ENCODE results near the gene ALX4. TPM values are rescaled to one million over a fixed set of nuclear protein-coding genes. Genes with fewer than 3 reads are reported as not detected.

ALX4 gene
- polyA plus RNA-seq, 1 of the 3 experiments (the other 2 are of a cell fraction), result under 0.01 TPM

DNA sequence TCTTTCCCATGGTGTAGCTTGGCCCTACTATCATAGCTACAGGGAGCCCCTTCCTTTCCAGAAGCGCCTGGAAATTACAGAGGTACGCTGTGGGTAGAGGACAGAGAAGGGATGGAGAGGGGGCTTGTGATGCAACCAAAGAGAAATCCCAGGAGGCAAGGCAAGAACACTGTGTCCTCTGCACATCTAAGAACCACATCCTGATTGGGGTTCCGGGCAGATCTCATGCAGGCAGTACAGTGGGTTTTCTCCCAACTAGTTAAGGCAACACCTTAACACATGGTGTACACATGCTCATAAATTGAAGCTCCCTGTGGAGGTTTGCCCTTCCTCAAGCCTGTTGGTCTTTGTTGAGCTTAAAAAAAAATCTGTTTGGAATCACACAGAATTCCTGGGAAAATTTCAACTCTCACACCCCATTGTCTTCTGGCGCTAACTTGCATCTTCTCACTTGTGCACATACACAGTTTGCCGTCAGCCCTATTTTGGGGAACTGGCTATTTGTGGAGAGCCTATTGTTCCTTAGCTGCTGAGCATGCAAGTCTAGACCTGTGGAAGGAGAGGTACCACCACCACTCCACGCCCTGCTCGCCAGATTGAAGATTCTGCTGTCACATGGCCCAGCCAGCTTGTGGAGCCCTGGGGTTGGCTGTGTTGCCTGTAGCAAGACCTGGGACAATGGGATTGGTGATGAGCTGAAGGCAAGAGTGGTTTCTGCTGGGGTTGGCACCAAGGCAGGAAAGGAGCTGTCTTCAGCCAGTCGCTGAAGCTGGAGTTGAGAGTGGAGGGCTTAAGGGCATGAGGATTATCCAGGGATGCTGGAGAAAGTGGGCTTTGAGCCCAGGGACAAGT lies 52.4 kb downstream of the ALX4 start:
- POLR2A ChIA-PET, result no interaction called here
- H3K4me3 ChIP-seq (ENCODE audit: low read depth in 2 of 2, low read length in 1 of 2), result no peak overlapping the region
- no peaks in the 10 kb centered on the region for H3F3A ChIP-seq (replicated peaks; ENCODE audit: insufficient read depth)
- no peaks in the 10 kb centered on the region for H3K79me2 ChIP-seq (ENCODE audit: insufficient read depth)
- H3K9ac ChIP-seq, result no peak overlapping the region
- H3K9me3 ChIP-seq, result peaks cover 6% of the 10 kb centered on the region; the same call in 1 of the 2 replicates
- H3K4me1 ChIP-seq (ENCODE audit: control insufficient read depth in 1 of 2, insufficient read depth in 2 of 2, low read depth in 1 of 2, low read length in 1 of 2), result peaks cover 0 to 9% of the 10 kb centered on the region in 2 experiments; a peak in 1 of 4 replicates
- TF ChIP-seq JUND (IDR thresholded peaks at IDR 0.05), result no peak
- TF ChIP-seq SIN3A (IDR thresholded peaks at IDR 0.05; ENCODE audit: borderline replicate concordance, low read depth, low read length), result no peak
- no peak for TF ChIP-seq FOSL2 (IDR thresholded peaks at IDR 0.05; ENCODE audit: borderline replicate concordance, low read depth)
- no peak for TF ChIP-seq RXRA (IDR thresholded peaks at IDR 0.05; ENCODE audit: borderline replicate concordance, low read depth)
- no peaks in the 10 kb centered on the region for H3K27me3 ChIP-seq (ENCODE audit: insufficient read depth)
- no peaks in the 10 kb centered on the region for H3K36me3 ChIP-seq (replicated peaks in 1 of 2; ENCODE audit: control insufficient read depth in 1 of 2, insufficient read depth in 2 of 2, low read length in 1 of 2)
- no peaks in the 10 kb centered on the region for H4K20me1 ChIP-seq (ENCODE audit: insufficient read depth)
- 89% methylated on average over 8 of the region's 8 CpGs for WGBS (ENCODE audit: low lambda C conversion rate)
- H3K9me2 ChIP-seq, result no peaks in the 10 kb centered on the region
- DNase-seq, result no peak
- H3K27ac ChIP-seq (ENCODE audit: low read depth in 2 of 2, low read length in 1 of 2), result no peak overlapping the region
- no peak overlapping the region for H2AFZ ChIP-seq (ENCODE audit: low read depth)
- CTCF ChIA-PET, result interaction anchor here (1.1 to 2.4 kb wide), 8 partner anchors 11 to 282 kb away, joined by 3 to 11 read pairs (median 6); no protein-coding TSS in a partner anchor
- no peak overlapping the region for H3K4me2 ChIP-seq

DNA sequence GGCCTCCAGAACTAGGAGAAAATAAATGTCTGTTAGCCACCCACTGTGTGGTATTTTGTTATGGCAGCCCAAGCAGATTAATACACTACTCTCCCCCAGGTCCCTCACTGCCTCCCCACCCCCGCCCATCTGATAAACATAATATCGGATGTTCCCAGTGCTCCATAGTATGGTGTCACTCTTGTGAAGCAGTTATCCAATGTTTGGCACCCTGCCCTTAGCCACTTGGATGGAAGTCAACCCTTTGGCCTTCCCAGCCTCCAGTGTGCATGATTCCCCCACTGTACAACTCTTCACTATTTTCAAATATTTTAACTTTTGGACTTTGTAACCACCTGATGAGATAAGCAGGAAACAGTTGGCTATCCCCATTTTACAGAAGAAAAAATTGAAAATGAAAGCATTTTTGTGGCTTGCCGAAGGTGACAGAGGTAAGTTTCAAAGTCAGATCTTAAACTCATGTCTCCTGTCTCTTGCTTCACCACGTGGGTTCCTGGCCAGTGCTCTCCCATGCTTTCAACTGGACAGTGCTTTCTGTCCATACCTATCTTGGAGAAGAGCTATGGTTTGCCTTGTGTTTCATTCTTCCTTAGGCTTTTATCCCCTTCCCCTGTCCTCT lies 53.2 kb downstream of the ALX4 start:
- POLR2A ChIA-PET, result no interaction called here
- CTCF ChIA-PET, result interaction anchor here (1.1 to 2.4 kb wide), 3 partner anchors 21 to 282 kb away, joined by 3 to 10 read pairs (median 3); no protein-coding TSS in a partner anchor
- Histone ChIP-seq H4K20me1 (ENCODE audit: insufficient read depth) (no peaks in the 10 kb centered on the region), H3K4me2 (no peak overlapping the region), H3K36me3 (replicated peaks in 1 of 2; ENCODE audit: control insufficient read depth in 1 of 2, insufficient read depth in 2 of 2, low read length in 1 of 2) (no peaks in the 10 kb centered on the region), H3K9me3 (peaks cover 8% of the 10 kb centered on the region; the same call in 1 of the 2 replicates), H3K4me1 (ENCODE audit: control insufficient read depth in 1 of 2, insufficient read depth in 2 of 2, low read depth in 1 of 2, low read length in 1 of 2) (peaks cover 0 to 9% of the 10 kb centered on the region in 2 experiments; a peak in 1 of 4 replicates), H3K27ac (ENCODE audit: low read depth in 2 of 2, low read length in 1 of 2) (no peak overlapping the region), H3K9me2 (no peaks in the 10 kb centered on the region), H3F3A (replicated peaks; ENCODE audit: insufficient read depth) (no peaks in the 10 kb centered on the region), H3K27me3 (ENCODE audit: insufficient read depth) (no peaks in the 10 kb centered on the region), H2AFZ (ENCODE audit: low read depth) (no peak overlapping the region), H3K79me2 (ENCODE audit: insufficient read depth) (no peaks in the 10 kb centered on the region), H3K9ac (no peak overlapping the region), H3K4me3 (ENCODE audit: low read depth in 2 of 2, low read length in 1 of 2) (no peak overlapping the region)
- DNase-seq, result no peak
- WGBS (ENCODE audit: low lambda C conversion rate), result 91% methylated on average over 4 of the region's 4 CpGs
- TF ChIP-seq RAD21 (IDR thresholded peaks at IDR 0.05; ENCODE audit: low read length), result no peak
- no peak for TF ChIP-seq FOSL2 (IDR thresholded peaks at IDR 0.05; ENCODE audit: borderline replicate concordance, low read depth)
- no peak for TF ChIP-seq RCOR1 (IDR thresholded peaks at IDR 0.05; ENCODE audit: low read length)
- TF ChIP-seq, protein P1, sequence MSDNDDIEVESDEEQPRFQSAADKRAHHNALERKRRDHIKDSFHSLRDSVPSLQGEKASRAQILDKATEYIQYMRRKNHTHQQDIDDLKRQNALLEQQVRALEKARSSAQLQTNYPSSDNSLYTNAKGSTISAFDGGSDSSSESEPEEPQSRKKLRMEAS (IDR thresholded peaks at IDR 0.05; ENCODE audit: low read depth), result no peak
- no peak for TF ChIP-seq TAF1 (IDR thresholded peaks at IDR 0.05; ENCODE audit: borderline replicate concordance, low read depth, low read length)
- no peak for TF ChIP-seq NFIC (IDR thresholded peaks at IDR 0.05; ENCODE audit: borderline replicate concordance)
- no peak for TF ChIP-seq RXRA (IDR thresholded peaks at IDR 0.05; ENCODE audit: borderline replicate concordance, low read depth)
- no peak for TF ChIP-seq NRF1 (IDR thresholded peaks at IDR 0.05; ENCODE audit: low read depth, low read length)
- TF ChIP-seq TCF12 (IDR thresholded peaks at IDR 0.05), result no peak
- TF ChIP-seq GATA2 (CRISPR knock-in tag; IDR thresholded peaks at IDR 0.05), result no peak
- TF ChIP-seq MEF2A (IDR thresholded peaks at IDR 0.05; ENCODE audit: borderline replicate concordance, low read depth), result no peak
- TF ChIP-seq MXI1 (IDR thresholded peaks at IDR 0.05; ENCODE audit: low read depth, low read length), result no peak
- no peak for TF ChIP-seq SIN3A (IDR thresholded peaks at IDR 0.05; ENCODE audit: borderline replicate concordance, low read depth, low read length)
- TF ChIP-seq FOXJ3 (CRISPR knock-in tag; IDR thresholded peaks at IDR 0.05), result no peak
- TF ChIP-seq, protein P2, sequence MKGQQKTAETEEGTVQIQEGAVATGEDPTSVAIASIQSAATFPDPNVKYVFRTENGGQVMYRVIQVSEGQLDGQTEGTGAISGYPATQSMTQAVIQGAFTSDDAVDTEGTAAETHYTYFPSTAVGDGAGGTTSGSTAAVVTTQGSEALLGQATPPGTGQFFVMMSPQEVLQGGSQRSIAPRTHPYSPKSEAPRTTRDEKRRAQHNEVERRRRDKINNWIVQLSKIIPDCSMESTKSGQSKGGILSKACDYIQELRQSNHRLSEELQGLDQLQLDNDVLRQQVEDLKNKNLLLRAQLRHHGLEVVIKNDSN (IDR thresholded peaks at IDR 0.05; ENCODE audit: borderline replicate concordance, low read depth), result no peak
- TF ChIP-seq, protein P3, sequence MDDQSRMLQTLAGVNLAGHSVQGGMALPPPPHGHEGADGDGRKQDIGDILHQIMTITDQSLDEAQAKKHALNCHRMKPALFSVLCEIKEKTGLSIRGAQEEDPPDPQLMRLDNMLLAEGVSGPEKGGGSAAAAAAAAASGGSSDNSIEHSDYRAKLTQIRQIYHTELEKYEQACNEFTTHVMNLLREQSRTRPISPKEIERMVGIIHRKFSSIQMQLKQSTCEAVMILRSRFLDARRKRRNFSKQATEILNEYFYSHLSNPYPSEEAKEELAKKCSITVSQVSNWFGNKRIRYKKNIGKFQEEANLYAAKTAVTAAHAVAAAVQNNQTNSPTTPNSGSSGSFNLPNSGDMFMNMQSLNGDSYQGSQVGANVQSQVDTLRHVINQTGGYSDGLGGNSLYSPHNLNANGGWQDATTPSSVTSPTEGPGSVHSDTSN (IDR thresholded peaks at IDR 0.05), result no peak
- TF ChIP-seq EP300 (IDR thresholded peaks at IDR 0.05; ENCODE audit: borderline replicate concordance in 1 of 2, low read depth in 1 of 2, low read length in 1 of 2), result no peak
- TF ChIP-seq, protein P4, sequence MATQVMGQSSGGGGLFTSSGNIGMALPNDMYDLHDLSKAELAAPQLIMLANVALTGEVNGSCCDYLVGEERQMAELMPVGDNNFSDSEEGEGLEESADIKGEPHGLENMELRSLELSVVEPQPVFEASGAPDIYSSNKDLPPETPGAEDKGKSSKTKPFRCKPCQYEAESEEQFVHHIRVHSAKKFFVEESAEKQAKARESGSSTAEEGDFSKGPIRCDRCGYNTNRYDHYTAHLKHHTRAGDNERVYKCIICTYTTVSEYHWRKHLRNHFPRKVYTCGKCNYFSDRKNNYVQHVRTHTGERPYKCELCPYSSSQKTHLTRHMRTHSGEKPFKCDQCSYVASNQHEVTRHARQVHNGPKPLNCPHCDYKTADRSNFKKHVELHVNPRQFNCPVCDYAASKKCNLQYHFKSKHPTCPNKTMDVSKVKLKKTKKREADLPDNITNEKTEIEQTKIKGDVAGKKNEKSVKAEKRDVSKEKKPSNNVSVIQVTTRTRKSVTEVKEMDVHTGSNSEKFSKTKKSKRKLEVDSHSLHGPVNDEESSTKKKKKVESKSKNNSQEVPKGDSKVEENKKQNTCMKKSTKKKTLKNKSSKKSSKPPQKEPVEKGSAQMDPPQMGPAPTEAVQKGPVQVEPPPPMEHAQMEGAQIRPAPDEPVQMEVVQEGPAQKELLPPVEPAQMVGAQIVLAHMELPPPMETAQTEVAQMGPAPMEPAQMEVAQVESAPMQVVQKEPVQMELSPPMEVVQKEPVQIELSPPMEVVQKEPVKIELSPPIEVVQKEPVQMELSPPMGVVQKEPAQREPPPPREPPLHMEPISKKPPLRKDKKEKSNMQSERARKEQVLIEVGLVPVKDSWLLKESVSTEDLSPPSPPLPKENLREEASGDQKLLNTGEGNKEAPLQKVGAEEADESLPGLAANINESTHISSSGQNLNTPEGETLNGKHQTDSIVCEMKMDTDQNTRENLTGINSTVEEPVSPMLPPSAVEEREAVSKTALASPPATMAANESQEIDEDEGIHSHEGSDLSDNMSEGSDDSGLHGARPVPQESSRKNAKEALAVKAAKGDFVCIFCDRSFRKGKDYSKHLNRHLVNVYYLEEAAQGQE (IDR thresholded peaks at IDR 0.05; ENCODE audit: low read depth, low read length), result no peak
- no peak for TF ChIP-seq YY1 (IDR thresholded peaks at IDR 0.05; ENCODE audit: low read depth)

Data from SK-N-SH (cell line).